GM18498 (cell line): ENCODE data around the gene L3MBTL2.
"Not testable (repeated sequence)": the region's sequence is repeated elsewhere in the genome, so short reads cannot be mapped to it uniquely, and the experiment has no call there.

ENCODE experiments used
- ATAC-seq: cut with Tn5 transposase; IDR thresholded peaks from one replicate; pipeline ENCODE4 v1.9.1; 2021; ENCODE audit warnings: mild to moderate bottlenecking, moderate library complexity; ENCODE audit not compliant: unreplicated experiment

L3MBTL2 gene

DNA sequence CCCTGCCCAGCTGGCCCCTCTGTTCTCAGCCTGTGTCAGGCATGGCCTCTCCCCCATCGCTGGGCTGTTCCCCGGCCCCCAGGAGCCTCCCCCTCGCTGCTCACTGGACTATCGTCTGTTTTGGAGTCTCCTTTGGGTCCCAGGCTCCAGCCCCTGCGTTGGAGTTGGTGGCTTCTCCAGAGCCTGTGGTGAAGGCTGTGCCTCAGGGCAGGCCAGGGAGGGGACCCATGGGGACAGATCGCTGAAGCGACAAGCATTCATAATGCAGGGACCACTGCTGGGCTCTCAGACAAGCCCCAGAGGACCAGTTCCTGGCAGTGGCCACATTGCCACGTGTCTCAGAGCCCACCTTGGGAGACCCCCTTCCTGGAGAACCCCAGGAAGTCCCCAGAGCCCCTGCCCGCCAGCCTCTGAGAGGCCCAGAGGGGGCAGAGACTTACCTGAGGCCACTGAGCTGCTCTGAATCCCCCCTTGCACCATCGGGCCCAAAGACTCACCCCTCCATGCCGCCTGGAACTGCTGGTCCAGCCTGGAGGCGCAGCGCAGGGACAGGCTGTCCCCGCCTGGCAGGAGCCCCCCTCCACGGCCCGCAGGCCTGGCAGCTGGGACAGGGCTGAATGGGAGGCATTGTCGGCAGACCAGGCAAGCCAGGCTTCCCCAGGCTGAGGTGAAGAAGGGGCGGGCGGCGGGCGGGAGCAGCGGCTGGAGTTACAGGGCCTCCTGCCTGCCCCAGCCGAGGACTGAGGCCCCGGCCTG lies 35.4 kb downstream of the L3MBTL2 start, which contains the start of gene CHADL:
Gene CHADL (minus strand): TSS at position 555 of the 756 bp plus-strand sequence. CDS start 50 bp downstream, at position 505.
- ATAC-seq: no peak

DNA sequence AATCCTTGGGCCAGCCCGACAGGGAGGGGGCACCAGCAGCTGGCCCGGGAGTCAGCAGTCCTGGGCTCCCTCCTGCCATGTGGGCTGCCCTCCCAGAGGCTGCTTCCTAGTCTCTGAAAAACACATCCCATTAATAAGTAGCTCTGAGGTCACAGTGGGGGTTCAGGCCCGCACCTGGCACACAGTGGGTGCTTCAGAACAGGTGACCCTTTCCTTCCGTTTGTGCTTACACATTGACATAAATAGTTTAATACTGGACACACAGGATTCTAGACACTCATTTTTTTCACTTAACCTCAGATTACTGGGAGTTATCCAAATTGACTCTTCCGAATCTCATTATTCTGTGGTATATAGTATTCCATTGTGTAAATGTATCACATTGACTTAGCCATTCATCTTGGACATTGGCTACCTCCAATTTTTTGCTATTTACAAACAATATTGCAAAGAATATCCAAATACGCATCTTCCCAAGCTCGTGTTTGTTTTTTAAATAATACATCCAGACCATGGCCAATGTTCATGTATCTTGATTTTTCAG lies 36.1 kb downstream of the L3MBTL2 start:
- no peak for ATAC-seq

DNA sequence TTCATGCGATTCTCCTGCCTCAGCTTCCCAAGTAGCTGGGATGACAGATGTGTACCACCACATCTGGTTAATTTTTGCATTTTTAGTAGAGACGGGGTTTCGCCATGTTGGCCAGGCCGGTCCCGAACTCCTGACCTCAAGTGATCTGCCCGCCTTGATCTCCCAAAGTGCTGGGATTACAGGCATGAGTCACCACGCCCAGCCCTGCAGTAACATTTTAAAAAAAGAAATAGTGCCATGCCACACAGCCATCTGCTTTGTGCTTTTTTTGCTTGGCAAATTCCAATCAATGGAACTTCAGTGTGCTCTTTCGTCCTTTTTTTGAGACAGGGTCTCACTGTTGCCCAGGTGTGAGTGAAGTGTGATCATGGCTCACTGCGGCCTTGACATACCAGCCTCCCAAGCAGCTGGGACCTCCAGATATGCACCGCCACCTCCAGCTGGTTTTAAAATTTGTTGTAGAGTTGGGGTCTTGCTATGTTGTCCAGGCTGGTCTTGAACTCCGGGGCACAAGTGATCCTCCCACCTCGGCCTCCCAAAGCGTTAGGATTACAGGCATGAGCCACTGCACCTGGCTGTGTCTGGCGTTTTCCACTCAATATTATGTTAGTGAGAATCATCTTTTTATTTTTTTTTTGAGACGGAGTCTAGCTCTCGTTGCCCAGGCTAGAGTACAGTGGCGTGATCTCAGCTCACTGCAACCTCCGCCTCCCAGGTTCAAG lies 37.4 kb downstream of the L3MBTL2 start:
- no peak for ATAC-seq

DNA sequence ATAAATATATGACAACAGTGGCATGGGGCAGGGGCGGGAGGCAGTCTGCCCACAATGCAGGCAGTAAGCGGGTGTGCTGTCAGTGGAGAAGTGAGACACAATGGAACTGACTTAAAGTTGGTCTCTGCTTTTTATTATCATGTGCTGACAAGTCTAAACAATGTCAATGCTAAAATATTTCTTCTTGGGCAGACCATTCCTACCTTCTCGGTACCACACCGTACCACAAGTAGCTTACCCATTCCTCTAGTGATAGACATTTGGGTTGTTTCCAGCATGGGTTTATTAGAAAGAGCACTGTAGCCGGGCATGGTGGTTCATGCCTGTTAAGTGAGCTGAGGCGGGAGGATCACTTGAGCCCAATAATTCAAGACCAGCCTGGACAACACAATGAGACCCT lies 38.2 kb downstream of the L3MBTL2 start:
- no peak for ATAC-seq

DNA sequence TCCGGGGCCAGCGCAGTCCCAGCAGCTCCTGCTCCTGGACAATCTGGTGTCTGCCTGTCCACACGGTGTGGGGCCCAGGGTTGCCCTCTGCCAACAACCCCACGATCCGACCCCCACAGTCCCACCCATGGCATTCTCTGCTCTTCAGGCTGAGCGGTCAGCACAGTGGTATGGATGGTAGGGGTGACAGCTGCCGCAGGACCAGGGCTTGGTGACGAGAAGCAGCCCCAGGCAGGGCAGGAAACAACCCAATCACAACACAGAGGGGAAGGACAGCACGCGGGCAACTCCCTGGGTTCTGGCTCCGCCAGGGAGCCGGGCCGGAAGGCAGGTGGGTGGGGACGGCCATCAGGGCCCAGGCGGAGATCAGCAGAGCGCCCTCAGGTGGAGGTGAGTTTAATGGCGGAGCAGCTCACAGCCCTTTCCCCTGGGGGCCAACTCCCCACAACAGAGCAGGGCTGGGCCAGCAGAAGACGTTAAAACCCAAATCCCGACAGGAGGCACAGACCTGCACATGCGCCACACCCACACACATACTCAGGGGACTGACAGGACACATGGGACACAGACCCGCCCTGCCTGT lies 40.9 kb downstream of the L3MBTL2 start:
- ATAC-seq: no peak

DNA sequence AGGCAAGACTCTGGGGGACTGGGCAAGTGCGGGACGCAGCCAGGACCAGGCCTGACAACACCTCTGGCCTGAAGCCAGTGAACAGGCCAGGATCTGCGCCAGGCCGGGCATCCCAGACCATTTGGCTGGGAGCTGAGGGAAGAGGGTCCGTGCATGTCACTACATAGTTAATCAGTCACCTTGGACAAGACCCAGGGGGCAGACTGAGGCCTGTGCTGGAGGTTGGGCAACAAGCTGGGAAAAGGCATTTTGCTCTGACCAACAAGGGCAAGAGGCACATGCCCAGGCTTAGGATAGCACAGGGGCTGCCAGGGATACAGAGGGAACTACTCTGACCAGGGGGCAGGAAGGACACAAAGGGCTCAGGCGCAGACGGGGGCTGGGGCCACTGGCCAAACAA lies 42.6 kb downstream of the L3MBTL2 start:
- no peak for ATAC-seq

DNA sequence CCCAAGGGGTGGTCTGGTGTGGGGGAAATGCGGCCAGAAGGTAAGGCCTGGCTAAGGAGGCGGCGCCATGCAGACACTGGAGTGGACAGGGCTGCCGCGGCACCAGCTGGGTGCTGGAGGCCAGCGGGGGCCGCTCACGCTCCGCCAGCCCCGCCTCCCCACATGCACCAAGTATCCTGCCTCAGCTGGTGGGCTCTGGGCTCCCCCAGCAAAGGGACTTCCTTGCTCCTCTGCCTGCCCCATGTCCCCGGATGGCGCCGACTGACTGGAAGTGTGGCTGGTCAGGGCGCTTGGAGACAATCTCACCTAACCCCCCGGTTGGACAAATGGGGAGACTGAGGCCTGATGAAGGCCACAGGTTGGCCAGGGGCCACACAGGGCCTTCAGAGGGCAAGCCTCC lies 43.2 kb downstream of the L3MBTL2 start:
- ATAC-seq: no peak

DNA sequence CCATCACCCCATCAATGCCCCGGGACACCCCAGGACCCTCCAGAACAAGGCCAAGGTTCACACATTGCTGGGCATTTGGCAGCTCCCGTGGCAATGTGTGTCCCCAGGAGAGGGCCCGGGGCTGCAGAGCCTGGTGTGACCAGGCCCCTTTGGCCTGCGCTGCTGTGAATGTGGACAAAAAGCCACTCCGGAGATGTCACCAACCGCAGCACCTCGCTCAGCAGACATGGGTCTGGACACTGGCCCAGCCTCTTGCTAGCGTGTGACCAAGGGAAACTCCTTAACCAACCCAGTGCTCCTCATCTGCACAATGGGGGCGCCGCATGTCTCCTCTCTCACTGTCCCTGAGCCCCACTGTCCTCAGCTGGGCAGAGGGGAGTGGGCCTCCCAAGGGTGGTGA lies 43.6 kb downstream of the L3MBTL2 start:
- ATAC-seq: no peak

DNA sequence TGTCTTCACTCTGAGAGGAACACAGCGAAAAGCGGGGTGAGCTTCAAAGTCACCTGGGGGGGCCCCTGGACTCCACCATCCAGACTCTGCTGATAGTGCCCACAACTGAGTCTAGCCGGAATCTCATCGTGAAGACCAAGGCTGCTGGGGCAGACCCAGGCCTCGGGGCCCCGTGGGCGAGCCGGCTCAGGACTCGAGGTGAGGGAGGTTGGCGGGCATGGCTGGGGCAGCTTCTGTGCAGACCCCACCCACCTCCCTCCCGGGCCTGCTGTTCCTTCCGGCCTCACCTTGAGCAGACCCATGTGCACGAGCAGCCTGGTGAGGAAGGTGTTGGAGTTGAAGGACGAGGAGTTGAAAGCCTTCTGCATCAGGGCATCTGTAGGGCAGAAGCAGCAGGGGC lies 44.3 kb downstream of the L3MBTL2 start:
- no peak for ATAC-seq

DNA sequence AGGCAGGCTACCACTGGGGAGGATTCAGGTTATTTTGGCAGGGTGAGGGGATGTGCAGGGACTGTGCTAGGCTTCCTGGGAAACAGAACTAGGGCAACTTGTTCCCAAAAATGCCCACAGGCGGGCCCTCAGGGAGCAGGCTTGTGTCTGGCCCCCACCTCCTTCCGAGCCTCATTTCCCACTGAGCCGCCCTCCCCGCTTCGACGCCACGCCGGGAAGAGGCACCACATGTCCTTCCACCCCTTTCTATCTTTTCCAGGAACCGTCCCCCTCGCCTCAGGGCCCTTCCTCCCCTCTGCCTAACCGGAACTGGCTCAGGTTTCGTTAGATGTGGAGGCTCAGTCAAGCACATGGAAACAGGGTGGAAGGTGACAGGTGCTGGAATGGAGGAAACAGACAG lies 45.0 kb downstream of the L3MBTL2 start:
- ATAC-seq: no peak

DNA sequence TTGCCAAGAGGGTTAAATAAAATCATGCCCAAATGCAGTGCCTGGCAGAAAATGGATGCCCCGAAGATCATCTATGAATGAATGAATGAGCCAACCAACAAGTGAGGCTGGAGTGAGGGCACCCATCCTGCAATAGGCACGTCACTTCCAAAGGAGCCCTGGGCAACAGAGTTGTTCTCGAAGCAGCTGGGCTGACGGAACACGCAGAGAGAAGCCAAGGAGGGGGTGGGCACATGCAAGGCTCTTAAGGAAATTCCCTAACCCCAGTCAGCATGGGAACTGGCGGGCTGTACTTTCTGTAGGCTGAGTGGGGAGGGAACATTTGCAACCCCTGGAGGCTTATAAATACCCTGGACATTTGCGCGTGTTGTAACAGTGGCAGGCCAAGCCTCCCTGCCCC lies 47.3 kb downstream of the L3MBTL2 start:
- no peak for ATAC-seq

DNA sequence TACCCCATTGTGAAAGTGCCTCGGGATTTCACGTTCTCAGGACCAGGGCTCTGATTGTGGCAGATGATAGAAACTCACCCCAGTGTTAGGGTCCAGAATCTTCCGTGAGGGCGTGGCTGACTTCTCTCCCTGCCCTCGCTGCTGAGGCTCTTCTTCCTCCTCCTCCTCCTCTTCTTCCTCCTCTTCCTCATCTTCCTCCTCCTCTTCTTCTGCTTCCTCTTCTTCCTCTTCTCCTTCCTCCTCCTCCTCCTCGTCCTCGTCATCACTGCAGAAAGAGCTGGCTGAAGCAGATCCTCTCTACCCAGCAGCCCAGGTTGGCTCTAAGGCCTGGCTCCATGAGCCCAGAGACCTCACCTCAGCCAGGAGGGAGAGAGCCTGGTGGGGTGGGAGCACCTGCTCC lies 49.1 kb downstream of the L3MBTL2 start:
- ATAC-seq: no peak

DNA sequence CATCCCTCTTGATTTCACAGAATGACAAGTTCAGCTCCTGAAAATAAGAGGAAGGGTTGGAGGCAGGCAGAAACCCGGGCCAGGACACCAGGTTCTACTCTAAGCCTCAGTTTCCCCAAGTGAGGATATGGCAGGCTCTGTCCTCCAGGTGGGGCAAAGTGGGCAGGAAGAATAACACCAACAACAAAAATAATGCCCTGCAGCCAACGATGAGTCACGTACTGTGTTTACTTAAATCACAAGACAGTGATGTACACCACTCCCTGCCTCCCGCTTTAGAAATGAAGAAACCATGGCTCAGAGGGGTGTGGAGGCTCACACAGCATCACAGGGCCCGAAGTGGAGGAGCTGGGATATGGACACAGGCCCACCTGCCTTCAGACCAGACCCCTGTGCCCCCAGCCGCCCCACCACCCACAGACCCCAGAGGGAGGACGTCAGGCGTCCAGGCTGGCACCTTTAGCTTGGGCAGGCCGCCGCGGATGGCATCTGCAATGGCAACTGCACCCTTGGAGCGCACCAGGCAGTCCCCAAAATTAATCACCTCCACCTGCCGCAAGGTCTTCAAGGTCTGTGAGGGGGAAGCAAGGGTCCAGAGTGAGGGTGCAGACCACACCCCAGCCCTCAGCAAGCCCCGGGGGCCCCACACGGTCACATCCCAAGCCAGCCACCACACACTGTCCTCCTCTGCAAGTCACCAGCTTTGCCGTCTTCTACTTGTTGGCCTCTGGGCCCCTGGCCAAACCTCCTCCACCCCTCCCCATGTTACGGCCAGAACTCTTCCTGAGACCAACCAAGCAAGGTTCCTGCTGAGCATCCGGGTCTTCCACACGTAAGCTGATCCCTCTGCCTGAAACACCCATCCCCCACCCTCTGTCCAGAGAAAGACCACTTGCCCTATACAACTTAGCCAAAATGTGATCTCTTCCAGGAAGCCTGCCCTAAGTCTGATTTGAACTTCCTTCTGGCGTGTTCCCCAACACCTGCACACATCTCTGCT lies 51.4 kb downstream of the L3MBTL2 start:
- no peak for ATAC-seq

DNA sequence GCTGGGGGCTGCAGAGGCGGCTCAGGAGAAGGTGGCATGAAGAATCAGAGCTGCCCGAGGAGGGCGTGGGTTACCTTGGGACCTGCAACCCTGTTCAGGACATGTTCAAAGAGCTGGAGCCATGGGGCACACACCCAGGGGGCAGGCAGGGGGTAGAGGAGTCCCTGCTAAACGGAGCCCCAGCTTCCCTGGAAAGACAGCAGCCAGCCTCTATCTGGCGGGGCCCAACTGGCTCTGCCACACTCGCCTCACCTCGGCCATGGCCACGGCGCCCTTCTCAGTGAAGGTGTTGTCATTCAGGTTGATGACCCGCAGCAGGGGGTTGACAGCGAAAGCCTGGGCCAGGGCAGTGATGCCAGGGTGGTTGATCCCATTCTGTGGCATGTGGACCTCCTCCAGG lies 52.6 kb downstream of the L3MBTL2 start:
- no peak for ATAC-seq

DNA sequence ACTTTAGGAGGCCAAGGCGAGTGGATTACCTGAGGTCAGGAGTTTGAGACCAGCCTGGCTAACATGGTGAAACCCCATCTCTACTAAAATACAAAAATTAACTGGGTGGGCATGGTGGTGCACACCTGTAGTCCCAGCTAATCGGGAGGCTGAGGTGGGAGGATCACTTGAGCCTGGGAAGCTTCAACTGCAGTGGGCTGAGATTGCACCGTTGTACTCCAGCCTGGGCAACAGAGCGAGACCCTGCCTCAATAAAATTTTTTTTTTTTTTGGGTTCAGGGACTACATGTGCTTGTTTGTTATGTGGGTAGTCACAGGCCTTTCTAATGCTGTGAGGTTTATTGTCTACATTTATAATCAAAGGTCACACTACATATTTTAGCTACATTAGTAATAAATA lies 54.6 kb downstream of the L3MBTL2 start:
- not testable (repeated sequence) for ATAC-seq

DNA sequence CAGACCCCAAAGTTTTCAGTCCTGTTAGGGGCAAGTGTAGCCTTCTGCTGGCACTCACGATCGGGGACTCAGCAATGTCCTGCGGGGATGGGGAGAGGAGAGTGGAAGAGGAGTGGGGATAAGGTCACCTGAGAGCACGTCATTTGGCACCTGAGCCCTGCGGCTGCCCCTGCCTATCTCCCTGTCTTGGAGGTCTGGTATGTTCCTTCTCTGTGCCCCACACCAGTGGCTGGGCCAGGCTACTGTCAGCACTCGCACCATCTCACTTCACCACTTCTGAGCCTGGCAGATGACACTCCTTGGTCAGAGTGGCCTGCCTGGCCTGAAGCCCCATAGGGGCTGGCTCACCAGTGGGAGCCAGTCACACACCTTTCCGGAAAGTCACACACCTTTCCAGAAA lies 55.8 kb downstream of the L3MBTL2 start:
- ATAC-seq: no peak

DNA sequence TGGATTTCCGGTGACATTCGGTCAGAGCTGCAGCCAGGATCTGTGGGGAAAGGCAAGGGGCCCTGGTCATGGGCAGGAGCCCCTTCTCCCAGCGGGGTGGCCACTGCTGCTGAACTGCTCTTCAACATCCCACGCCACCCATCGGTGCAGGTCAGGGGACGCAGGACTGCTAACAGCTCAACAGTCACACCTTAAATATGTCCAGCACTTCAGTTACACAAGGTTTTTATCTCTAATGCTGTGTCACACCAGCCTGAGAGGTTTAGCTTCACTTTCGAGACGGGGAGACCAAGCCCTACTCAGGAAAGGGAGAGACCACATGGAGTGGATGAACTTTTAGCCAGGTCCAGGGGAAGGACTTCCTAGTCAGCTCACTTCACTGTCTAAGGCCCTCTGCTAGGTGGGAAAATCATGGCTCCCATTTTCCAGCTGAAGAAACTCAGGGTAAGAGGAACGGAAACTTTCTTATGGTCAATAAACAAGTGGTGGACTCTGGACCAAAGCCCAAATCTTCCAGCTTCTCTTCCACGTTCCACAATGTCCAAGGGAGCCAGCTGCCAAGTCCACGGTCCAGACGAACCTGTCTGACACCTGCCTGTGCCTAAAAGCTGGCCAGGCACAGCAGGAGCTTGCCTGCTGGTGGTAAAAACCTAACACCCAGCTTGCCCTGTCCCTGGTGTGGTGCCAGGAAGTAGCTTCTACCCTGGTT lies 56.6 kb downstream of the L3MBTL2 start:
- ATAC-seq: no peak

DNA sequence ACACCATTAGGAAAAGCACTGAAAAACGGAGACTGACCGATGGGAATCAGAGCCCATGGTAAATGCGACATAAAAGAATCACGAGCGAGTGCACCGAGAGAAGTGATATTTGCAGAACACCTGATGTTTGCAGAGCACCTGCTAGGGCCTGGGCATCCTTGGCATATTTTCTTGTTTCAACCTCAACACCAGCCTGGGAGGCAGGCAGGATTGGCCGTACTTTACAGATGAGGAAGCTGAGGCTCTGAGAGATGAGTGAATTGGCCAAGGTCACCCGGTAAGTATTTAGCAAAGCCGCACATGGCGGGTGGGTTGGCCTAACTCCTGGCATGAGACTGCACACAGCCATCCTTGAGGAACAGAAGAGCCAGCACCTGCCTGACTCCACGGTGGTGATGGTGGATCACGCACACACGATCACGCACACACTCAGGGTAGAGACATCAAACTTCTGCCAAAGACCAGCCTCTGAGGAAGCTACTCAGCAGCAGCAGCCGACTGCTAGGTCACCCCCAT lies 57.2 kb downstream of the L3MBTL2 start:
- ATAC-seq: no peak

DNA sequence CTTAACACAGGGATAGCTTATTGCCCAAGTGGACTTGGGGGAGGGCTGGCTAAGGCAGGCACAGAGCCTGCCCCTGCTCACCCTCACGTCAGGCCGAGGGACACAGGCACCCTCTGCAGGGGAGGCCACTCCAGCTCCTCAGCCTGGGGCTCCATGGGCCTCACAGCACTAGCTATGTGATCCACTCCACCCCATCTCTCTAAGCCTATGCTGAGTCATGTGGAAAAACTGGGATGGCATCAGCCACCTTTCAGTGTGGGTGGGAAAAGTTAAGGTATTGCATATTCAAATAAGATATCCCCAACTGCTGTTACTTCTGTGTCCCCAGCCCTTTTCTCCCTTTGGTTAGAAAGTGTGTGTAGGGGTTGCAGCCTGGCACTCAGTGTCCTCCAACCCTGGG lies 58.6 kb downstream of the L3MBTL2 start:
- no peak for ATAC-seq
